22Rv1 (cell line): ENCODE results near the gene PNRC1.

Experiments
- CTCF ChIP-seq: fragments of 450-650 bp; IDR thresholded peaks from 2 replicates; pipeline ENCODE4 v1.5.1; 2017; ENCODE audit warnings: mild to moderate bottlenecking
- ZFX ChIP-seq: fragments of 450-650 bp; IDR thresholded peaks from 2 replicates; pipeline ENCODE4 v1.6.1; 2017; ENCODE audit warnings: antibody characterized with exemption, borderline replicate concordance

- TF ChIP-seq CTCF (no peak), ZFX (no peak)
Measured at GRCh38 chr6:89084954-89085353, 4.4 kb downstream of the PNRC1 start.
